Smooth muscle cell (in vitro differentiated cells): Measurements from ENCODE around the gene COL23A1. TPM values are rescaled to one million over a fixed set of nuclear protein-coding genes. Genes with fewer than 3 reads are reported as not detected.

ENCODE experiments used
- DNase-seq: peaks from one replicate; lab custom pipeline; 2025; ENCODE audit not compliant: unreplicated experiment; lab: John Stamatoyannopoulos, UW
- H2AFZ ChIP-seq: fragments of 200-600 bp; sonication (generic); 2 replicates; pipeline ENCODE4 v1.6.0; 2016; ENCODE audit warnings: antibody characterized with exemption, low read depth, mild to moderate bottlenecking
- H3F3A ChIP-seq: fragments of 200-600 bp; sonication (generic); 2 replicates; pipeline ENCODE4 v1.6.0; 2017; ENCODE audit warnings: antibody characterized with exemption, low read depth
- H3K27ac ChIP-seq: fragments of 200-600 bp; sonication (generic); 2 replicates; pipeline ENCODE4 v1.5.1; 2016; ENCODE audit warnings: low read depth, mild to moderate bottlenecking
- H3K27me3 ChIP-seq: fragments of 200-600 bp; sonication (generic); 2 replicates; pipeline ENCODE4 v1.6.1; 2016; ENCODE audit warnings: low read depth, mild to moderate bottlenecking
- H3K36me3 ChIP-seq: fragments of 200-600 bp; sonication (generic); 2 replicates; pipeline ENCODE4 v1.5.1; 2016; ENCODE audit warnings: low read depth
- H3K4me1 ChIP-seq: fragments of 200-600 bp; sonication (generic); 2 replicates; pipeline ENCODE4 v1.5.1; 2016; ENCODE audit warnings: low read depth
- H3K4me2 ChIP-seq: fragments of 200-600 bp; sonication (generic); 2 replicates; pipeline ENCODE4 v1.6.0; 2016; ENCODE audit warnings: mild to moderate bottlenecking
- H3K4me3 ChIP-seq: fragments of 200-600 bp; sonication (generic); 2 replicates; pipeline ENCODE4 v1.5.1; 2016; ENCODE audit warnings: mild to moderate bottlenecking
- H3K79me2 ChIP-seq: fragments of 200-600 bp; sonication (generic); 2 replicates; pipeline ENCODE4 v1.6.0; 2016; ENCODE audit warnings: low read depth, mild to moderate bottlenecking
- H3K9ac ChIP-seq: fragments of 200-600 bp; sonication (generic); 2 replicates; pipeline ENCODE4 v1.6.0; 2016; ENCODE audit warnings: low read depth
- H3K9me3 ChIP-seq: fragments of 200-600 bp; sonication (generic); replicated peaks from 2 replicates; pipeline ENCODE4 v1.5.1; 2016; ENCODE audit warnings: low read depth
- H4K20me1 ChIP-seq: fragments of 200-600 bp; sonication (generic); 2 replicates; pipeline ENCODE4 v1.6.0; 2016; ENCODE audit warnings: low read depth
- WGBS: methylation state at CpG from one replicate; pipeline ENCODE4 v1.1.7; 2016; ENCODE audit warnings: low lambda C conversion rate; 5-methylcytosine and 5-hydroxymethylcytosine counted together
- polyA plus RNA-seq: library from polyadenylated mRNA; unstranded; fragments of >200 nt; fragmentation: Nextera tagmentation; extraction: Ambion mirVana; gene quantifications from 2 replicates; pipeline ENCODE4 v1.2.1, GENCODE V29; 2016
- total RNA-seq: library from RNA; depleted of rRNA; stranded (reverse); fragments of >200 nt; gene quantifications from 2 replicates; pipeline ENCODE4 v1.2.3, GENCODE V29; 2014
- TF ChIP-seq, protein P1 (sequence below): fragments of 200-600 bp; sonication (generic); IDR thresholded peaks from 2 replicates; pipeline ENCODE4 v1.5.1; 2017; ENCODE audit warnings: borderline replicate concordance, mild to moderate bottlenecking, antibody characterized with exemption; ENCODE audit not compliant: insufficient read depth, poor library complexity, severe bottlenecking

Gene COL23A1
- total and polyA plus RNA-seq, 2 experiments from 2014 or later, result 5.3 to 27.4 TPM

DNA sequence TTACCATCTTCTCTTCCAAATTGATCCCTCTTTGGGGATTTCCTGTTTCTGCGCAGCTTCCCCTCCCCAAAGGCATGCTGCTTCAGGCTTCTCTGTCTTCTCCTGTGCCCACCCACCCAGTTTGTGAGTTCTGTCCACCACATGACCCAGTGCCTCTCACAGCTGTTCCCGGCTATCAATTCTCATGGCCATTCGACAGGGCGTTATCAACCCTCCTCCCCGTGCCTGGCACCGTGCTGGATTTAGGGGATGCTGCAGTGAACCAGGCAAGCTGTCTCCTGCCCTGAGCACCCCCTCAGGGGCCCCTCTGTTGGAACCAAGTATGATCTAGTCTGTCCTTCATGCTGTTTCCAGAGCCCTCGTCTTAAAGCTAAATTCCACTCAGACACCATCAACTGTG, 38.7 kb downstream of the COL23A1 start:
- Histone ChIP-seq H3K4me3 (no peak overlapping the region), H3K79me2 (no peaks in the 10 kb centered on the region), H2AFZ (no peak overlapping the region), H3F3A (no peaks in the 10 kb centered on the region), H3K4me2 (no peak overlapping the region), H3K4me1 (peaks cover 4% of the 10 kb centered on the region), H3K9me3 (no peaks in the 10 kb centered on the region), H3K36me3 (no peaks in the 10 kb centered on the region), H3K27me3 (no peaks in the 10 kb centered on the region), H3K9ac (no peak overlapping the region), H4K20me1 (no peaks in the 10 kb centered on the region), H3K27ac (no peak overlapping the region)
- DNase-seq, result no peak
- TF ChIP-seq, protein P1, sequence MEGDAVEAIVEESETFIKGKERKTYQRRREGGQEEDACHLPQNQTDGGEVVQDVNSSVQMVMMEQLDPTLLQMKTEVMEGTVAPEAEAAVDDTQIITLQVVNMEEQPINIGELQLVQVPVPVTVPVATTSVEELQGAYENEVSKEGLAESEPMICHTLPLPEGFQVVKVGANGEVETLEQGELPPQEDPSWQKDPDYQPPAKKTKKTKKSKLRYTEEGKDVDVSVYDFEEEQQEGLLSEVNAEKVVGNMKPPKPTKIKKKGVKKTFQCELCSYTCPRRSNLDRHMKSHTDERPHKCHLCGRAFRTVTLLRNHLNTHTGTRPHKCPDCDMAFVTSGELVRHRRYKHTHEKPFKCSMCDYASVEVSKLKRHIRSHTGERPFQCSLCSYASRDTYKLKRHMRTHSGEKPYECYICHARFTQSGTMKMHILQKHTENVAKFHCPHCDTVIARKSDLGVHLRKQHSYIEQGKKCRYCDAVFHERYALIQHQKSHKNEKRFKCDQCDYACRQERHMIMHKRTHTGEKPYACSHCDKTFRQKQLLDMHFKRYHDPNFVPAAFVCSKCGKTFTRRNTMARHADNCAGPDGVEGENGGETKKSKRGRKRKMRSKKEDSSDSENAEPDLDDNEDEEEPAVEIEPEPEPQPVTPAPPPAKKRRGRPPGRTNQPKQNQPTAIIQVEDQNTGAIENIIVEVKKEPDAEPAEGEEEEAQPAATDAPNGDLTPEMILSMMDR, result no peak
- WGBS, result 85% methylated on average over 7 of the region's 7 CpGs

DNA sequence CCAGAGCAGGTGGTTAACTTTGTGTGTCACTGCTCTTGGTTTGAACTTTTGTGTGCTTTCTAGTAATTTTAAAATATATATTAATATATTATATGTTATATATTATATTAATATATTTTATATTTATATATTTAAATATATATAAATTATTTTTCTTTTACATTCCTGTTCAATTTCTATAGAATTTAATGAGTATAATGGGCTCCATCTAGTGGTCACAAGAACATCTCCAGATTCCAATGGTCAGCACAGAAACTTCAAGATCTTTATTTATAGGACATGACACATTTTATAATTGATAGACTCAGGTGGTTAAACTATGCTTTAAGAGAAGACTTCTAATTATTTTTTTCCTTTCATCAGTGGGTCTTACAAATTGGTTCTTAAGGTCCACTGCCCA, 39.1 kb downstream of the COL23A1 start:
- Histone ChIP-seq H3F3A (no peaks in the 10 kb centered on the region), H3K79me2 (no peaks in the 10 kb centered on the region), H3K4me2 (no peak overlapping the region), H3K9me3 (no peaks in the 10 kb centered on the region), H3K9ac (no peak overlapping the region), H4K20me1 (no peaks in the 10 kb centered on the region), H3K4me1 (peaks cover 4% of the 10 kb centered on the region), H3K27ac (no peak overlapping the region), H3K36me3 (no peaks in the 10 kb centered on the region), H3K27me3 (no peaks in the 10 kb centered on the region), H2AFZ (no peak overlapping the region), H3K4me3 (no peak overlapping the region)
- TF ChIP-seq, protein P1, result peak; percentile 63
- no peak for DNase-seq

DNA sequence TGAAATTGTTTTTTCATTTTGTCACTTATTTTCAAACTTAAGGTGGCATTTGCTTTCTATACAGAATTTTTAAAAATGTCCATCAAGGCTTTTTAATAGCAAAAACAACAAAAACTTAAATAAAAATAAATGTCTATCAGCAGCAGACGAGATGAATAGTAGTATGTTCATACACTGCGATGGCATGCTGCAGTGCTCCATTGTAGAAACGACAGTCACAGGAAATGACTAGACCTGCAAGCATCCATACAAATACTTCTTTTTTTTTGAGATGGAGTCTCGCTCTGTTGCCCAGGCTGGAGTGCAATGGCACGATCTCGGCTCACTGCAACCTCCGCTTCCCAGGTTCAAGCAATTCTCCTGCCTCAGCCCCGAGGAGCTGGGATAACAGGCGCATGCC, 41.4 kb downstream of the COL23A1 start:
- H3K4me3 ChIP-seq, result no peak overlapping the region
- TF ChIP-seq, protein P1, result no peak
- WGBS, result 59% methylated on average over 9 of the region's 9 CpGs
- no peaks in the 10 kb centered on the region for H3K79me2 ChIP-seq
- H3K27me3 ChIP-seq, result no peaks in the 10 kb centered on the region
- H3K9ac ChIP-seq, result no peak overlapping the region
- no peak overlapping the region for H2AFZ ChIP-seq
- no peaks in the 10 kb centered on the region for H3K36me3 ChIP-seq
- no peaks in the 10 kb centered on the region for H3F3A ChIP-seq
- no peaks in the 10 kb centered on the region for H3K9me3 ChIP-seq
- H3K4me2 ChIP-seq, result peak overlapping the region; percentile 48
- H4K20me1 ChIP-seq, result no peaks in the 10 kb centered on the region
- DNase-seq, result no peak
- peak overlapping the region; percentile 52 for H3K27ac ChIP-seq
- peaks cover 4% of the 10 kb centered on the region for H3K4me1 ChIP-seq

DNA sequence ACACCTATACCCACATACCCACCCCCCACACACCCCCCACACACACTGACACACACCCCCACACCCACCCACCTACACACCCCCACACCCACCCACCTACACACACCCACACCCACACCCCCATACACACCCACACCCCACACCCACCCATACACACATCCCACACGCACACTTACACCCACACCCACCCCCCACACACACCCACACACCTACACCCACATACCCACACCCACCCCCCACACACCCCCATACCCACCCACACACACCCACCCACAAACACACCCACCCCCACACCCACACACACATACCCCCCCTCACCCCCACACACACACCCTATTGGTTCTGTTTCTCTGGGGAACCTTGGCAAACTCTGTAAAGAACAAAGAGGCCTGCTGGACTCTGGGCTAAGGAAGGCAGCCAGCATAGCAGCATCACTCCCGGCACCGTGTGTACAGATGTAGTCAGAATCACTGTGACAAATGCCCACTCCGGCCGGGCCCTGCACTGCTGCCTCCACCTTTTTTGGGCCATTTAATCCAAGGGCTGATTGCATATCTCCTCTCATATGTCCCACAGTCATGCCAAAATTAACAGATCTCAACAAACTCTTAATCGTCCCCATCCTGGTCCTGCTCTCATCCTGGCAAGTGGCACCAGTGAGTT, 42.3 kb downstream of the COL23A1 start:
- H3K9me3 ChIP-seq, result no peaks in the 10 kb centered on the region
- no peaks in the 10 kb centered on the region for H3K27me3 ChIP-seq
- WGBS, result 93% methylated on average over 5 of the region's 6 CpGs
- H3K4me1 ChIP-seq, result peaks cover 4% of the 10 kb centered on the region
- no peaks in the 10 kb centered on the region for H3K79me2 ChIP-seq
- no peaks in the 10 kb centered on the region for H3F3A ChIP-seq
- H3K36me3 ChIP-seq, result no peaks in the 10 kb centered on the region
- peak overlapping the region; percentile 52 for H3K27ac ChIP-seq
- H3K9ac ChIP-seq, result no peak overlapping the region
- no peak for DNase-seq
- no peak overlapping the region for H3K4me2 ChIP-seq
- no peaks in the 10 kb centered on the region for H4K20me1 ChIP-seq
- TF ChIP-seq, protein P1, result no peak
- H3K4me3 ChIP-seq, result no peak overlapping the region
- no peak overlapping the region for H2AFZ ChIP-seq
